AG10803 (cell line): ENCODE results near the gene LIME1.

ENCODE experiments used
- DNase-seq: peaks from one replicate; pipeline ENCODE4 v3.0.0; 2010; ENCODE audit warnings: low read depth
- H3K4me3 ChIP-seq: 2 replicates; pipeline ENCODE4 v1.5.1; 2011; ENCODE audit warnings: mild to moderate bottlenecking, low read length, control low read depth
- TF ChIP-seq, protein P1 (sequence below): conservative IDR thresholded peaks from 2 replicates; pipeline ENCODE4 v1.5.1; 2011; ENCODE audit warnings: mild to moderate bottlenecking, low read length, control low read depth, inconsistent platforms

The LIME1 gene

DNA sequence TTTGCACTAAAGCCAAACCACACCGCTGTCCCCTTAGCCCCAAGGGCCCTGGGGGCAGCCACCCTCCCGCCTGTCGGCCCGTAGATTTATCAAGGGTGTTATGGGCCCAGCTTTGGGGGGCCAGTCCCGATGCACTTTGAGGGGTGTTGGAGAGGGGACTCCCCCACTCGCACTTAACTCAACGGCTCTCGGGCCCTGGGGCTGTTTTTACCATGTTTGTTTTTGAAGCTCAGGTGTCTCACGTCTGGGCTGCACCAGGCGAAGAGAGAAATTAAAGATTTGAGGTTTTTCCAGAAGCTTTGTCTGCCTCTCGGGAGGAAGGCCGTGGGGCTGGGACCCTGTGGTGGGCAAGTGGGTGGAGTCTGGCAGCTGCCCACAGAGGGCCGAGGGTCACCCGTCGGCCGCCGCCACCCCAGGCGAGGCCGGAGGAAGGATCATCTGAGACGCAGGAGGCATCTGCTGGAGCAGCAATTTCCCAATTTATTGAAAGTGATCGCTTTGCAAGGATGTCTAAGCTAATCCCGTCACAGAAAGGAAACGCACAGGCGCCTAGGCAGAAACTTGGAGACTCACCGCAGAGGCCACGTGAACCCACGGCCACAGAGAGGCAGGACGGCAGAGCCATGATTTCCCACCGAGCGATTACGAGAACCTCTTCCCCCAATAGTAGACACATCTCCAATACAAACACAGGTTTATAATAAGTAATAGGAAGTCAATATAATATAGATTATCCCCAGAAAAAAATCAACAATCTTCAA, 6.9 kb downstream of the LIME1 start:
- DNase-seq: no peak
- TF ChIP-seq, protein P1, sequence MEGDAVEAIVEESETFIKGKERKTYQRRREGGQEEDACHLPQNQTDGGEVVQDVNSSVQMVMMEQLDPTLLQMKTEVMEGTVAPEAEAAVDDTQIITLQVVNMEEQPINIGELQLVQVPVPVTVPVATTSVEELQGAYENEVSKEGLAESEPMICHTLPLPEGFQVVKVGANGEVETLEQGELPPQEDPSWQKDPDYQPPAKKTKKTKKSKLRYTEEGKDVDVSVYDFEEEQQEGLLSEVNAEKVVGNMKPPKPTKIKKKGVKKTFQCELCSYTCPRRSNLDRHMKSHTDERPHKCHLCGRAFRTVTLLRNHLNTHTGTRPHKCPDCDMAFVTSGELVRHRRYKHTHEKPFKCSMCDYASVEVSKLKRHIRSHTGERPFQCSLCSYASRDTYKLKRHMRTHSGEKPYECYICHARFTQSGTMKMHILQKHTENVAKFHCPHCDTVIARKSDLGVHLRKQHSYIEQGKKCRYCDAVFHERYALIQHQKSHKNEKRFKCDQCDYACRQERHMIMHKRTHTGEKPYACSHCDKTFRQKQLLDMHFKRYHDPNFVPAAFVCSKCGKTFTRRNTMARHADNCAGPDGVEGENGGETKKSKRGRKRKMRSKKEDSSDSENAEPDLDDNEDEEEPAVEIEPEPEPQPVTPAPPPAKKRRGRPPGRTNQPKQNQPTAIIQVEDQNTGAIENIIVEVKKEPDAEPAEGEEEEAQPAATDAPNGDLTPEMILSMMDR: no peak
- no peak overlapping the region for H3K4me3 ChIP-seq

DNA sequence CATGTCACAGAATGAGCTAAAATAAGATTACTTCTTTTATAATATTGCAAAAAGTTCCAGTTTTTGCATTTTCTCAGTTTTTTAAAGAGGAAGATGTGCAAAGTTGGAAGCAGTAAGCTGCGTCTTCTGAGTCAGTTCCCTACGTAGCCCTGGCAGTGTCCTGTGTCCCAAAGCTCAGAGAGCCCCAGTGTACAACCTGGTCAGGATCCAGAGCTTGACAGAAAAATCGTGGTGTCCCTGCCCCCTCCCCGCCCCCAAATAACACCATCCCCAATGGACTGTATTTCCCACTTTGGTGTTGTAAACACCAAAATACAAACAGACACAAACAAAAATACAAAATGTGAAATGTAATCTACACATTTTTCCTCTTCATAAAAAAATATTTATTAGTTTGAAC, 7.7 kb downstream of the LIME1 start:
- DNase-seq: no peak
- TF ChIP-seq, protein P1: no peak
- no peak overlapping the region for H3K4me3 ChIP-seq

DNA sequence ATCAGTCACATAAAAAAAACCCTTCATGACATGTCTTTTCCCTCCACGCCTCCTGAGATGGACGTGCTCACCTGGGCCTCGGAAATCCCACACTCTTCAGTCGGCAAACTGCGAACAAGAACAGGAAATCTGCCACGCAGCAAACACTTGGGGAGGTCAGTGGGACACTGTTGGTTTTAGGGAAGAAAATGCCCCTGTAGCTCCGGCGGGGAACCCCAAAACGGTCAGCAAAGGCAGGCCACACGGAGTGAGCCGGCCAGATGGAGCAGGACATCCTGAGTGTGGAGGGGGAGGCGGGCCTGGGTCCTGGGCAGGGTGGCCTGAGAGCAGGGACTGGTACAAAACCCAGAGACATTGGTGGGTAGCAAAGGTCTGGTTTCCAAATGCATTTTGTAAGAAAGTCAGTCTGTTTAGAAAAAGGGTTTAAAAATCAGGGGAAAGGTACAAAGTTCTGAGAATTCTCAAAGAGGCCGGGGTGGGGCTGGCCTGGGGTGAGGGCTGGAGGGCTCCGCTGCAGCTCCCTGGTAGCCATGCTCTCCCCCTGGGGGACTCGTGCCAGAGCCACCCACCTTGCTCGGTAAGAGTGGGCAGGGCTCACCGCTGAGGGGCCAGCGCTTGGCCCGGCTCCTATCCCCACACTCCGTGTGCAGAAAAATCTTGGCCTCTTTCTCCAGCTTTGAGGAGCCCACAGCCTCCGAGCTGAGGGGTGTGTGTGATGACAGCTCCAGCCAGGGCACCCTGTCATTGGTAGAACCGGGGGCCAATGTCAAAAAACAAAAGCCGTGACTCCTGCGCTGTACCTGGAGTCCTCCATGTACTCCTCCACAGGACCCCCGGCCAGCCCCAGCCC, 8.3 kb downstream of the LIME1 start:
- no peak overlapping the region for H3K4me3 ChIP-seq
- TF ChIP-seq, protein P1: no peak
- DNase-seq: no peak

DNA sequence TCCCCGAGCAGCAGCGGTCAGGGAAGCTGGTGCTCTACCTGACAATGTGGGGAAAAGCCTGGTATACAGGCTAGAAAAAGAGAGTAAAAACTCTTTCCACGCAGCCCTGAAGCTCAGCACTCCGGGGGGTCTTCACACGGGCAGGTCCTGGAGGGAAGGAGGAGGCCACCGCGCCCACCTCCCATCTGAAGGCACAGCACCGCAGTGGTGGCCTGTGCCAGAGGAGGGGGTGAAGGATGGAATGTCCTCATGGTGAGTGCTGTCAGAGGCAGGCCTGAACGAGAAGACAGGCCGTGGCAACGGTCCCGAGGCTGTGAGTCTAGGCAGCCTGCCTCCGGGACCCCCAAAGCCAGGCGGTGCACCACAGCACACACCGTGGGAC, 9.0 kb downstream of the LIME1 start:
- no peak for DNase-seq
- TF ChIP-seq, protein P1: no peak
- no peak overlapping the region for H3K4me3 ChIP-seq

DNA sequence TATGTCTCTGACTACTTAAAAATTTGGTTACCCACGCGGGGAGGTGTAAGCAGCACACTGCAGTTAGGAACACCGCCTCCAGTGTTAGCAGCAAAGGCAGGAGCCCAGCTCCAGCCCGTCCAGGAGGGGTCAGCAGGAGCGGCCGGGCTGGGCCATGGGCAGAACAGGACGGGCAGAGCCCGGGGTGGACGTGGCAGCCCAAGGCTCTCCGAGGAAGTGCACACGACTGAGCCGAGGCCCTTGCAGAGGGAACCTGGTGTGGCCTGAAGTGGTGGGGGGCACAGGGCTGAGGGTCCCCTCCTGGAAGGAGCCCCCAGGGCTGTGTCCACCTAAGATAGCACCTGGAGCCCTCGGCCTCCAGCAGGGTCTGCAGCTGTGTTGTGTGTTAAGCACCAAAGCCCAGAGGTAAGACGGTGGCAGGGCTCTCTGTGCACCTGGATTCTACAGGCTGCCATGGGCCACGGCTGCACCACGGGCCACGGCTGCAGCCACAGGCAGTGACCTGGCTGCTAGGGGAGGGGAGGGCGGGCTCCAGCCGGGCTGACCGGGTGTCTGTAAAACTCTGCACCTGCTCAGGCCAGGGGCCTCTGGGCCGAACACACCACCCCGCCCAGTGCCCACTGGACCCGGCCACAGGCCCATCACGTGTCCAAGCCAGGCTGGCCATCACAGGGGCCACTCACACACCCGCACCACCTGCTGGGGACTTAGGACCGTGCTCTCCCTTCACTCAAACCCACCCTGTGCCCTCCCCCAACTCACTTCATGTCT, 9.7 kb downstream of the LIME1 start:
- TF ChIP-seq, protein P1: no peak
- H3K4me3 ChIP-seq: no peak overlapping the region
- DNase-seq: no peak

DNA sequence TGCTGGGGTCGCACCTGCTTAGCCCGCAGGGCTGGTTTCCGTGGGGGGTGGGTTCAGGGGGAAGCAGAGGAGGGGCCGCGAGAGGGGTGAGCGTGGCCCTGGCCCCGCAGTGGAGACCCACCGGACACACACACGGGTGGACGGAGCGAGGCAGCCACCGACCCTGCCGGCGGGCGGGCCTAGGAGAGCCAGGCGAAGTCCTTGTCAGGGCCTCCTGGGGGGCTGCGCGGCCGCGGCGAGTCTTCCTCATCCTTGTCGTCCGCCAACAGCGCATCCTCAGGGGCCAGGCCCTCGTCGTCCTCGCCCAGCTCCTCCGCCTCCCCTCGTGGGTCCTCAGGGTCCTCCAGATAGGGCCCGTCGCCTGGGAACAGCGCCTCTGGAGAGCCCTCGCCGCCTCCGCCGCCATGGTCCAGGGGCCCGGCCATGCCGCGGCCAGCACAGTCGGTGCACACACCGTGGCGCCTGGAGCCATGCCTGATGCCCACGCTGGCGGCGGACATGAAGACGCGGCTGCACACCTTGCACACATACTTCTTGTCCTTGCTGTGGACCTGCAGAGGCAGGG, 10.4 kb downstream of the LIME1 start:
- TF ChIP-seq, protein P1: no peak
- no peak overlapping the region for H3K4me3 ChIP-seq
- no peak for DNase-seq
